NT2/D1 (cell line): ENCODE data around the gene ANKRD45.

ENCODE experiments used
- SUZ12 ChIP-seq: IDR thresholded peaks from 2 replicates; pipeline ENCODE4 v1.6.1; 2011; ENCODE audit not compliant: insufficient read length, insufficient read depth; ENCODE audit errors: extremely low read depth
- ZNF274 ChIP-seq: IDR thresholded peaks from 2 replicates; pipeline ENCODE4 v1.6.1; 2011; ENCODE audit warnings: mild to moderate bottlenecking, low read depth, low read length

- TF ChIP-seq SUZ12 (no peak), ZNF274 (no peak)
Observed at GRCh38 chr1:173648880-173649605, 20.6 kb downstream of the ANKRD45 start.
